Measurements from ENCODE around the gene TCF7L2. TPM values are rescaled to one million over a fixed set of nuclear protein-coding genes. Genes with fewer than 3 reads are reported as not detected.

Gene TCF7L2
- total RNA-seq, 1 experiment from 2014 or later: 45.2 TPM

DNA sequence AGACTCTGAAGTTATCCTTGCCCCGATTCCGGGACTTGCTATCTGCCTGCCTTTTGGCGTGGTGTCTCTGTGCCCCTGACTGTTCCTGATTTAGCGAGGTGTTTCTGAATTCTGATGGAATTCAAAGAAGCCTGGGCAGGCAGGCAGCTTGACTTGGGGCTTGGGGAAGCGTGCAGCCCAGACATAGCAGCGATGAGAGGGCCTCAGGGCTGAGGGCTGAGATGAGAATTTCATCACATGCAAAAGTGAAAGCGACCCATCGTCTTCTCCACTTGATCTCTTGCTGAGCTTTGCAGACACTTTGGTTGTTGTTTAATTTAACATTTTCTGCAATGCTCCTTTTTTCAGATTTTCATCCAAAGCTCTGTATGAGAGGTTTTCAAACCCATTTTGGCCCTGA, 57.8 kb downstream of the TCF7L2 start:
- no peak overlapping the region for H3K4me3 ChIP-seq (ENCODE audit: low read depth in 2 of 2, low read length in 2 of 2)
- H3K27me3 ChIP-seq (ENCODE audit: control insufficient read depth, insufficient read depth, low read length): no peaks in the 10 kb centered on the region
- H3K36me3 ChIP-seq (ENCODE audit: control insufficient read depth, insufficient read depth, low read length): no peaks in the 10 kb centered on the region
- ChIA-PET POLR2A (interaction anchor here (0.5 kb wide), 1 partner anchor 21 kb away, joined by 9 read pairs; no protein-coding TSS in a partner anchor), CTCF (no interaction called here)
- in situ Hi-C loops (cut with HindIII; ENCODE audit: low pct_unique_long_range_greater_than_20kb, low sequenced_read_pairs) (no loop called here), intact Hi-C loops (cut with micrococcal nuclease; ENCODE audit: unreplicated experiment) (no loop called here)
- no TSS peak for BruUV-seq (replicated peaks)
- H3K4me1 ChIP-seq (ENCODE audit: control insufficient read depth, insufficient read depth, low read length): peaks cover 40% of the 10 kb centered on the region
- no peak overlapping the region; the same call in 1 of the 2 replicates for H3K27ac ChIP-seq (ENCODE audit: low read length)
- no peak for TF ChIP-seq TCF7L2 (IDR thresholded peaks at IDR 0.05; ENCODE audit: low read depth, low read length)
- TF ChIP-seq, protein P1, sequence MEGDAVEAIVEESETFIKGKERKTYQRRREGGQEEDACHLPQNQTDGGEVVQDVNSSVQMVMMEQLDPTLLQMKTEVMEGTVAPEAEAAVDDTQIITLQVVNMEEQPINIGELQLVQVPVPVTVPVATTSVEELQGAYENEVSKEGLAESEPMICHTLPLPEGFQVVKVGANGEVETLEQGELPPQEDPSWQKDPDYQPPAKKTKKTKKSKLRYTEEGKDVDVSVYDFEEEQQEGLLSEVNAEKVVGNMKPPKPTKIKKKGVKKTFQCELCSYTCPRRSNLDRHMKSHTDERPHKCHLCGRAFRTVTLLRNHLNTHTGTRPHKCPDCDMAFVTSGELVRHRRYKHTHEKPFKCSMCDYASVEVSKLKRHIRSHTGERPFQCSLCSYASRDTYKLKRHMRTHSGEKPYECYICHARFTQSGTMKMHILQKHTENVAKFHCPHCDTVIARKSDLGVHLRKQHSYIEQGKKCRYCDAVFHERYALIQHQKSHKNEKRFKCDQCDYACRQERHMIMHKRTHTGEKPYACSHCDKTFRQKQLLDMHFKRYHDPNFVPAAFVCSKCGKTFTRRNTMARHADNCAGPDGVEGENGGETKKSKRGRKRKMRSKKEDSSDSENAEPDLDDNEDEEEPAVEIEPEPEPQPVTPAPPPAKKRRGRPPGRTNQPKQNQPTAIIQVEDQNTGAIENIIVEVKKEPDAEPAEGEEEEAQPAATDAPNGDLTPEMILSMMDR (IDR thresholded peaks at IDR 0.05): no peak
- TF ChIP-seq SIN3A (IDR thresholded peaks at IDR 0.05; ENCODE audit: borderline replicate concordance, insufficient read depth, low read depth, low read length): no peak
- TF ChIP-seq POLR2AphosphoS5 (IDR thresholded peaks at IDR 0.05; ENCODE audit: low read depth, low read length): no peak
- TF ChIP-seq, protein P2, sequence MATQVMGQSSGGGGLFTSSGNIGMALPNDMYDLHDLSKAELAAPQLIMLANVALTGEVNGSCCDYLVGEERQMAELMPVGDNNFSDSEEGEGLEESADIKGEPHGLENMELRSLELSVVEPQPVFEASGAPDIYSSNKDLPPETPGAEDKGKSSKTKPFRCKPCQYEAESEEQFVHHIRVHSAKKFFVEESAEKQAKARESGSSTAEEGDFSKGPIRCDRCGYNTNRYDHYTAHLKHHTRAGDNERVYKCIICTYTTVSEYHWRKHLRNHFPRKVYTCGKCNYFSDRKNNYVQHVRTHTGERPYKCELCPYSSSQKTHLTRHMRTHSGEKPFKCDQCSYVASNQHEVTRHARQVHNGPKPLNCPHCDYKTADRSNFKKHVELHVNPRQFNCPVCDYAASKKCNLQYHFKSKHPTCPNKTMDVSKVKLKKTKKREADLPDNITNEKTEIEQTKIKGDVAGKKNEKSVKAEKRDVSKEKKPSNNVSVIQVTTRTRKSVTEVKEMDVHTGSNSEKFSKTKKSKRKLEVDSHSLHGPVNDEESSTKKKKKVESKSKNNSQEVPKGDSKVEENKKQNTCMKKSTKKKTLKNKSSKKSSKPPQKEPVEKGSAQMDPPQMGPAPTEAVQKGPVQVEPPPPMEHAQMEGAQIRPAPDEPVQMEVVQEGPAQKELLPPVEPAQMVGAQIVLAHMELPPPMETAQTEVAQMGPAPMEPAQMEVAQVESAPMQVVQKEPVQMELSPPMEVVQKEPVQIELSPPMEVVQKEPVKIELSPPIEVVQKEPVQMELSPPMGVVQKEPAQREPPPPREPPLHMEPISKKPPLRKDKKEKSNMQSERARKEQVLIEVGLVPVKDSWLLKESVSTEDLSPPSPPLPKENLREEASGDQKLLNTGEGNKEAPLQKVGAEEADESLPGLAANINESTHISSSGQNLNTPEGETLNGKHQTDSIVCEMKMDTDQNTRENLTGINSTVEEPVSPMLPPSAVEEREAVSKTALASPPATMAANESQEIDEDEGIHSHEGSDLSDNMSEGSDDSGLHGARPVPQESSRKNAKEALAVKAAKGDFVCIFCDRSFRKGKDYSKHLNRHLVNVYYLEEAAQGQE (IDR thresholded peaks at IDR 0.05; ENCODE audit: insufficient read depth in 1 of 2, low read depth in 2 of 2, low read length in 1 of 2): no peak
- DNase-seq (ENCODE audit: low read depth, low spot score) (no peak), ATAC-seq (no peak)
- no peaks in the 10 kb centered on the region for H3K9me3 ChIP-seq (ENCODE audit: control insufficient read depth, insufficient read depth, low read depth, low read length)

DNA sequence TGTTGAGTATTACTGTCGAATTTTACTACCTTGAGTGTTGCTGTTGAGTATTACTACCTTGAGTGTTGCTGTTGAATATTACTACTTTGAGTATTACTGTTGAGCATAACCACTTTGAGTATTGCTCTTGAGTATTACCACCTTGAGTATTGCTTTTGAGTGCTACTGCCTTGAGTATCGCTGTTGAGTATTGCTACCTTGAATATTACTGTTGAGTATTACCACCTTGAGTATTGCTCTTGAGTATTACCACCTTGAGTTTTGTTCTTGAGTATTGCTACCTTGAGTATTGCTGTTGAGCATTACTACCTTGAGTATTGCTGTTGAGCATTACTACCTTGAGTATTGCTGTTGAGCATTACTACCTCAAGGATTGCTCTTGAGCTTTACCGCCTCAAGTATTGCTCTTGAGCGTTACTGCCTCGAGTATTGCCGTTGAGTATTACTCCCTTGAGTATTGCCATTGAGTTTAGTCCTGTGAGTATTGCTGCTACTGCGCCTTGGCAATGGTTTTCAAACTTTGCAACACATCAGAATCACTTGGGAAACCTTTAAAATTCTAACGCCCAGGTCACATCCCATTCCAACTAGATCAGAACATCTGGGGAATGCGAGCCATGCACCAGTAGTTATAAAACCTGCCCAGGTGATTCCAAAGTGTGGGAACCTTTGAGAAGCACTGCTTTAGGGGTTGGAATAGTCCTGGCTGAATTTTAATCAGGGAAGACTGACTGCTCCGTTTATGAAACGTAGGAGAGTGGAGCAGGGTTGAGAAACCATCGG, 61.7 kb downstream of the TCF7L2 start:
- in situ Hi-C loops (cut with HindIII; ENCODE audit: low pct_unique_long_range_greater_than_20kb, low sequenced_read_pairs) (no loop called here), intact Hi-C loops (cut with micrococcal nuclease; ENCODE audit: unreplicated experiment) (no loop called here)
- H3K27me3 ChIP-seq (ENCODE audit: control insufficient read depth, insufficient read depth, low read length): no peaks in the 10 kb centered on the region
- CTCF ChIA-PET: no interaction called here
- H3K4me1 ChIP-seq (ENCODE audit: control insufficient read depth, insufficient read depth, low read length): peaks cover 45% of the 10 kb centered on the region
- no peaks in the 10 kb centered on the region for H3K36me3 ChIP-seq (ENCODE audit: control insufficient read depth, insufficient read depth, low read length)
- H3K4me3 ChIP-seq (ENCODE audit: low read depth in 2 of 2, low read length in 2 of 2): no peak overlapping the region
- no peaks in the 10 kb centered on the region for H3K9me3 ChIP-seq (ENCODE audit: control insufficient read depth, insufficient read depth, low read depth, low read length)
- ATAC-seq: no peak
- peak overlapping the region; percentile 20; the same call in 1 of the 2 replicates for H3K27ac ChIP-seq (ENCODE audit: low read length)
- DNase-seq (ENCODE audit: low read depth, low spot score): no peak
- POLR2A ChIA-PET: interaction anchor here (0.8 kb wide), 1 partner anchor 44 kb away, joined by 3 read pairs; no protein-coding TSS in a partner anchor
- BruUV-seq (replicated peaks): no TSS peak
- TF ChIP-seq, protein P1 (IDR thresholded peaks at IDR 0.05): no peak
- TF ChIP-seq, protein P2 (IDR thresholded peaks at IDR 0.05; ENCODE audit: insufficient read depth in 1 of 2, low read depth in 2 of 2, low read length in 1 of 2): no peak
- no peak for TF ChIP-seq SIN3A (IDR thresholded peaks at IDR 0.05; ENCODE audit: borderline replicate concordance, insufficient read depth, low read depth, low read length)
- no peak for TF ChIP-seq POLR2AphosphoS5 (IDR thresholded peaks at IDR 0.05; ENCODE audit: low read depth, low read length)
- TF ChIP-seq TCF7L2 (IDR thresholded peaks at IDR 0.05; ENCODE audit: low read depth, low read length): no peak
